ENCODE measurements around the gene PRDM16.

The PRDM16 gene

GRCh38 chr1:3193811-3194210 lies 124.8 kb downstream of the PRDM16 start:
- no peak overlapping the region for H3K4me3 ChIP-seq (ENCODE audit: low read depth in 1 of 2, low read length in 2 of 2)
- peaks cover 4 to 6% of the 10 kb centered on the region in 2 donors for H3K36me3 ChIP-seq (ENCODE audit: control insufficient read depth in 1 of 2, insufficient read depth in 2 of 2, low read length in 2 of 2)
- no peaks in the 10 kb centered on the region for H3K9me3 ChIP-seq (ENCODE audit: control insufficient read depth in 1 of 2, low read length in 2 of 2)
- no peaks in the 10 kb centered on the region for H3K27me3 ChIP-seq (ENCODE audit: control insufficient read depth in 1 of 2, insufficient read depth in 2 of 2, low read length in 2 of 2)
- peaks cover 13 to 20% of the 10 kb centered on the region in 2 donors for H3K4me1 ChIP-seq (ENCODE audit: control insufficient read depth in 1 of 2, insufficient read depth in 2 of 2, low read length in 2 of 2)
- no peak overlapping the region for H3K9ac ChIP-seq (ENCODE audit: low read depth in 1 of 2, low read length in 2 of 2)
- H3K27ac ChIP-seq (ENCODE audit: low read depth, low read length): no peak overlapping the region

DNA sequence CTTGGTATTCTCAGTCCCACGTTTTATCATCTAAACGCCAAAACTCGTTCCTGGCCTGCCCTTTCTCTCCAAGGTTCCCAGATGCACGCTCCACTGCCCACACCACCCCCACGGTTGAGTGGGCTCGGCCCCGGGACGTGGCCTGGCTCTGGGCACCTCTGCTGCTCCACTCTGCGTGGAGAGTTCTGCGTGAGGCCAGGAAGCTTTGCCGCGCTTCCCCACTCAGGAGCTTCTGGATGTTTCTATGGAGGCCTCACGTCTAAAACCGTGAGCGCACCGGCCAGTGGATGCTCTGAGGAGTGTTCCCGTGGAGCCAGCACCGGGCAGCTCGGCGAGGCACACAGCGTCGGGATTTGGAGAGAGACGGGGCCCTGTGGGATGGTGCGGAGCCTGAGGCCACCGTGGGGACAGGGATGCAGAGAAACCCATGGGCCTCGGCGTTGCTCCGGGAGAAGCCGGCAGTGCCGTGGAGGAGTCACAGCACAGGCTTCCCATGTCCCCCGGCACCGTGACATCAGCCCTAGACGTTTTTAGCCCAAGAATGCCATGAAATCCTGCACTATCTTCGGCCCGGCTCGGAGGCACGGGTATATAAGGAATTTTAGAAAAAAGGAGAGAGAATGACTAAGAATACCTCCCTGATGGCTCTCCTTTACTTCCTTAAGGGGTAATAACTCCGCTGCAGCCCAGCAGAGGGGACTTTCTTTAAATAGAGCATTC lies 125.9 kb downstream of the PRDM16 start:
- peaks cover 4 to 7% of the 10 kb centered on the region in 2 donors for H3K36me3 ChIP-seq (ENCODE audit: control insufficient read depth in 1 of 2, insufficient read depth in 2 of 2, low read length in 2 of 2)
- peaks cover 13 to 20% of the 10 kb centered on the region in 2 donors for H3K4me1 ChIP-seq (ENCODE audit: control insufficient read depth in 1 of 2, insufficient read depth in 2 of 2, low read length in 2 of 2)
- H3K27me3 ChIP-seq (ENCODE audit: control insufficient read depth in 1 of 2, insufficient read depth in 2 of 2, low read length in 2 of 2): no peaks in the 10 kb centered on the region
- no peaks in the 10 kb centered on the region for H3K9me3 ChIP-seq (ENCODE audit: control insufficient read depth in 1 of 2, low read length in 2 of 2)
- no peak overlapping the region for H3K4me3 ChIP-seq (ENCODE audit: low read depth in 1 of 2, low read length in 2 of 2)
- H3K27ac ChIP-seq (ENCODE audit: low read depth, low read length): no peak overlapping the region
- no peak overlapping the region for H3K9ac ChIP-seq (ENCODE audit: low read depth in 1 of 2, low read length in 2 of 2)

- no peaks in the 10 kb centered on the region for H3K9me3 ChIP-seq (ENCODE audit: control insufficient read depth in 1 of 2, low read length in 2 of 2)
- no peak overlapping the region for H3K4me3 ChIP-seq (ENCODE audit: low read depth in 1 of 2, low read length in 2 of 2)
- no peak overlapping the region for H3K9ac ChIP-seq (ENCODE audit: low read depth in 1 of 2, low read length in 2 of 2)
- H3K27ac ChIP-seq (ENCODE audit: low read depth, low read length): no peak overlapping the region
- no peaks in the 10 kb centered on the region for H3K27me3 ChIP-seq (ENCODE audit: control insufficient read depth in 1 of 2, insufficient read depth in 2 of 2, low read length in 2 of 2)
- H3K4me1 ChIP-seq (ENCODE audit: control insufficient read depth in 1 of 2, insufficient read depth in 2 of 2, low read length in 2 of 2): peaks cover 13 to 20% of the 10 kb centered on the region in 2 donors
- peaks cover 4 to 7% of the 10 kb centered on the region in 2 donors for H3K36me3 ChIP-seq (ENCODE audit: control insufficient read depth in 1 of 2, insufficient read depth in 2 of 2, low read length in 2 of 2)
Measured at GRCh38 chr1:3195480-3195815, 126.4 kb downstream of the PRDM16 start.

- Histone ChIP-seq H3K4me3 (ENCODE audit: low read depth in 1 of 2, low read length in 2 of 2) (no peak overlapping the region), H3K27ac (ENCODE audit: low read depth, low read length) (no peak overlapping the region), H3K27me3 (ENCODE audit: control insufficient read depth in 1 of 2, insufficient read depth in 2 of 2, low read length in 2 of 2) (no peaks in the 10 kb centered on the region), H3K9ac (ENCODE audit: low read depth in 1 of 2, low read length in 2 of 2) (no peak overlapping the region), H3K9me3 (ENCODE audit: control insufficient read depth in 1 of 2, low read length in 2 of 2) (no peaks in the 10 kb centered on the region), H3K36me3 (ENCODE audit: control insufficient read depth in 1 of 2, insufficient read depth in 2 of 2, low read length in 2 of 2) (peaks cover 4 to 7% of the 10 kb centered on the region in 2 donors), H3K4me1 (ENCODE audit: control insufficient read depth in 1 of 2, insufficient read depth in 2 of 2, low read length in 2 of 2) (peaks cover 13 to 20% of the 10 kb centered on the region in 2 donors)
Measured at GRCh38 chr1:3195966-3196515, 127.0 kb downstream of the PRDM16 start.

- H3K27me3 ChIP-seq (ENCODE audit: control insufficient read depth in 1 of 2, insufficient read depth in 2 of 2, low read length in 2 of 2): no peaks in the 10 kb centered on the region
- H3K4me3 ChIP-seq (ENCODE audit: low read depth in 1 of 2, low read length in 2 of 2): no peak overlapping the region
- peaks cover 11 to 18% of the 10 kb centered on the region in 2 donors for H3K4me1 ChIP-seq (ENCODE audit: control insufficient read depth in 1 of 2, insufficient read depth in 2 of 2, low read length in 2 of 2)
- no peak overlapping the region for H3K9ac ChIP-seq (ENCODE audit: low read depth in 1 of 2, low read length in 2 of 2)
- H3K9me3 ChIP-seq (ENCODE audit: control insufficient read depth in 1 of 2, low read length in 2 of 2): no peaks in the 10 kb centered on the region
- peaks cover 4 to 8% of the 10 kb centered on the region in 2 donors for H3K36me3 ChIP-seq (ENCODE audit: control insufficient read depth in 1 of 2, insufficient read depth in 2 of 2, low read length in 2 of 2)
- no peak overlapping the region for H3K27ac ChIP-seq (ENCODE audit: low read depth, low read length)
Measured at GRCh38 chr1:3196577-3197245, 127.7 kb downstream of the PRDM16 start.

DNA sequence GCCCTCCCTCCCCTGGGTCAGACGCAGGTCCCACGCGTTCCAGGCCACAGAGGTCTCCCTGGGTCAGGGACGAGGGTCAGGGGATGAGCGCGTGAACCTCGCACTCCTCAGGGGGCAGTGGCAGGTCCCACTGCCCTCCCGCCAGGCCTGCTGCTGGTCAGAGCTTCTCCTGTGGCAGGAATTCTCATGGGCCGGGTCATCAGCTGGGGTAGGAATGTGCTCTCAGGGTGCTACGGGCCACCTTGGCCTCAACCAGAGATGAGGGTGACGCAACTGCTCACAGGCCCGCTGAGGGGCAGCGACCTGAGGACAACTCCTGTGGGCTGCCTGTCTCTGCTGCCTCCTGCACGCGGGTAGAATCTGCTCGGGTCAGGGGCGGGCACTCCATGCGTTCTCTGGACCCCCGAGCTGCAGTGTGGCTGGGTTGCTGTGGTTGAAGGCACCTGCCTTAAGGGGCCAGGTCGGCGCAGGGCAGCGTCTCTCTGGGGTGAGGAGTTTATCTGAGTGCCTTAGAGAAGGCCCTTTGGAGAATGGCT lies 128.8 kb downstream of the PRDM16 start:
- Histone ChIP-seq H3K9ac (ENCODE audit: low read depth in 1 of 2, low read length in 2 of 2) (no peak overlapping the region), H3K27me3 (ENCODE audit: control insufficient read depth in 1 of 2, insufficient read depth in 2 of 2, low read length in 2 of 2) (no peaks in the 10 kb centered on the region), H3K27ac (ENCODE audit: low read depth, low read length) (no peak overlapping the region), H3K36me3 (ENCODE audit: control insufficient read depth in 1 of 2, insufficient read depth in 2 of 2, low read length in 2 of 2) (peaks cover 4 to 11% of the 10 kb centered on the region in 2 donors), H3K9me3 (ENCODE audit: control insufficient read depth in 1 of 2, low read length in 2 of 2) (no peaks in the 10 kb centered on the region), H3K4me1 (ENCODE audit: control insufficient read depth in 1 of 2, insufficient read depth in 2 of 2, low read length in 2 of 2) (peaks cover under 1 to 6% of the 10 kb centered on the region in 2 donors), H3K4me3 (ENCODE audit: low read depth in 1 of 2, low read length in 2 of 2) (no peak overlapping the region)

DNA sequence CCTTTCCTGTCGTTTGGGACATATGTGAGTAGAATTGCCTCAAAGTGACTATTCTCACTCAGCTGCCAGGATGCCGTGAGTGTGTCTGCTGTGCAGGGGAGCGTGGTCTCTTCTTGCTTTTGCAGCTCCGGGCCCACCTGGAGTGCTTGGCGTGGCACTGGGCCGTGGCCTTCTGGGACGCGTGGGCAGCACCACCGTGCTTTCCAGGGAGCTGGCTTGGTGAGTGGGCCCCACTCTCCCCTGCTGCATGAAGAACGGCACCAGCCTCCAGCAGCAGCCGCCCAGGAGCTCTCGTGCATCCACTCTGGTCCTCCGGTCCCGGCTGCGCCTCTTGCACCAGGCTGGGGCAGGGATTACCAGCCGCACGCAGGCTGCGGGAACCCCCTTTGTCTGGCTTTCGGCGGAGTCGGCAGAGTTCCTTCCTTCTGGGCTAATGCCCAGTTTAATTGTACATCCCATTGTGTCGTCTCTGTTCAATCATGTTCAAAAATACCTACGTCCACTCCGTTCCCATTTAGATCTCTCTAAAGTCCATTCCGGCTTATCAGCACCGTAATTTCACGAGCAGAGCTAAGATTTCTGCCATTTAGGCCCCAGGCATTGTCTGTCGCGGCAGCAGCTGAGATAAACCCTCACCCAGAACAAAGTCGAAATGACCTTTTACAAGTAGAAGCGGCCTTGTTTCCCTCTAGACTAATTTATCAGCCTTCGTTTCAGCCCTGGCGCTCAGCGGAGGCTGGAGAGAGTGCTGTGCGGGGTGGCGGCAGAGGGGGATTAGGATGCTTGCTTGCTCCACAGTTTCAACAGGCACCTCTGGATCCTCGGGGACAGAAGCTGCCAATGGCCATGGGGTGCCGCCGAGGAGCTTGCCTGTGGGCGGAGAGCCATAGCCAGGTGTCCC lies 129.6 kb downstream of the PRDM16 start:
- no peaks in the 10 kb centered on the region for H3K27me3 ChIP-seq (ENCODE audit: control insufficient read depth in 1 of 2, insufficient read depth in 2 of 2, low read length in 2 of 2)
- H3K9ac ChIP-seq (ENCODE audit: low read depth in 1 of 2, low read length in 2 of 2): no peak overlapping the region
- no peak overlapping the region for H3K27ac ChIP-seq (ENCODE audit: low read depth, low read length)
- peaks cover 0 to 11% of the 10 kb centered on the region in 2 donors for H3K36me3 ChIP-seq (ENCODE audit: control insufficient read depth in 1 of 2, insufficient read depth in 2 of 2, low read length in 2 of 2)
- H3K4me3 ChIP-seq (ENCODE audit: low read depth in 1 of 2, low read length in 2 of 2): no peak overlapping the region
- H3K4me1 ChIP-seq (ENCODE audit: control insufficient read depth in 1 of 2, insufficient read depth in 2 of 2, low read length in 2 of 2): no peaks in the 10 kb centered on the region
- no peaks in the 10 kb centered on the region for H3K9me3 ChIP-seq (ENCODE audit: control insufficient read depth in 1 of 2, low read length in 2 of 2)

DNA sequence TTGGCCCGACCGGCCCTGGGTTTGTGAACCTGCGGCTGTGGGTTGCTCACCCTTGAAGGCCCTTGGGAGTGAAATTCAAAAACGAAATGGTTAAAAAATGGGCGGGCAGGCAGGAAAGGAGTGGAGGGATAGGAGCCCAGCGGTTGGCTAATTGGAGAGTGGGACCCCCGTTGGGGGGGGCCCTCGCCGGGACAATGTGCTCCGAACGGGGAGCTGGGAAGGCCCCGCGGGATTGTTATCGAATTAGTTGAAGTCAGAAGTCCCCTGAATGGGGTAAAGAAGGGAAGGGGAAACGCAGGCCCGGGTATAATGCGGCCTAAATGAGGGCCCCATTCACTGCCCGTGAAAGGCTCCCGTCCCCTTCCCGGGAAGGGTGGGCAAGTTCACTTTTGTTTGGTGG lies 135.7 kb downstream of the PRDM16 start:
- Histone ChIP-seq H3K9me3 (ENCODE audit: control insufficient read depth in 1 of 2, low read length in 2 of 2) (no peaks in the 10 kb centered on the region), H3K9ac (ENCODE audit: low read depth in 1 of 2, low read length in 2 of 2) (no peak overlapping the region), H3K27ac (ENCODE audit: low read depth, low read length) (no peak overlapping the region), H3K27me3 (ENCODE audit: control insufficient read depth in 1 of 2, insufficient read depth in 2 of 2, low read length in 2 of 2) (no peaks in the 10 kb centered on the region), H3K4me1 (ENCODE audit: control insufficient read depth in 1 of 2, insufficient read depth in 2 of 2, low read length in 2 of 2) (no peaks in the 10 kb centered on the region), H3K36me3 (ENCODE audit: control insufficient read depth in 1 of 2, insufficient read depth in 2 of 2, low read length in 2 of 2) (peaks cover 0 to 4% of the 10 kb centered on the region in 2 donors), H3K4me3 (ENCODE audit: low read depth in 1 of 2, low read length in 2 of 2) (no peak overlapping the region)

DNA sequence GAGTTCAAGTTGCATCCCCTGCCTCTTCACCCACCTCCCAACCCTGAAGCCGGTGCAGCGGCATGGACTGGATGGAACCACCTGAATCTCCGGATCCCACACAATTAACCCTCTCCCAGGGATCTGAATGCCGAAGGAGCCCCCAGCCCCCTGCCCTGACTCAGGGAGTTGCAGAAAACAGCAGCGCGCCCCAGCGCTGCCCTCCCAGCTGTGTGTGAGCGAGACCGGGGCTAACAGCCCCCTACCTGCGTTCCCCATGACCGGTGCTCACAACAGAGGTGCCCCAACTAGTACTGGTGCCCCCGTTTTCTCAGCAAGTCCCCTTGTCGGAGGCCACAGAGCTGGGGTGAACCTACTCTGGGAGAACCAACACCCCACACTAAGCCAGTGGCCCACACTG lies 136.8 kb downstream of the PRDM16 start:
- H3K9ac ChIP-seq (ENCODE audit: low read depth in 1 of 2, low read length in 2 of 2): no peak overlapping the region
- H3K27ac ChIP-seq (ENCODE audit: low read depth, low read length): no peak overlapping the region
- peaks cover 0 to 8% of the 10 kb centered on the region in 2 donors for H3K36me3 ChIP-seq (ENCODE audit: control insufficient read depth in 1 of 2, insufficient read depth in 2 of 2, low read length in 2 of 2)
- H3K27me3 ChIP-seq (ENCODE audit: control insufficient read depth in 1 of 2, insufficient read depth in 2 of 2, low read length in 2 of 2): no peaks in the 10 kb centered on the region
- no peaks in the 10 kb centered on the region for H3K4me1 ChIP-seq (ENCODE audit: control insufficient read depth in 1 of 2, insufficient read depth in 2 of 2, low read length in 2 of 2)
- no peak overlapping the region for H3K4me3 ChIP-seq (ENCODE audit: low read depth in 1 of 2, low read length in 2 of 2)
- H3K9me3 ChIP-seq (ENCODE audit: control insufficient read depth in 1 of 2, low read length in 2 of 2): no peaks in the 10 kb centered on the region
